Trophoblast cell (in vitro differentiated cells and primary cell): ENCODE data around the gene GDNF.

ENCODE experiments used
- DNase-seq, 2 donors: peaks; one replicate each; pipeline ENCODE4 v3.0.0-alpha.2; 2016
- H2AFZ ChIP-seq: 2 replicates; pipeline ENCODE4 v1.6.1; 2013; ENCODE audit warnings: low read length, moderate library complexity, mild to moderate bottlenecking; ENCODE audit not compliant: insufficient read depth, poor library complexity
- H2AK5ac ChIP-seq: 2 replicates; pipeline ENCODE4 v1.6.1; 2013; ENCODE audit warnings: mild to moderate bottlenecking, low read length
- H2BK120ac ChIP-seq: 2 replicates; pipeline ENCODE4 v1.6.1; 2013; ENCODE audit warnings: low read length, mild to moderate bottlenecking, moderate library complexity; ENCODE audit not compliant: insufficient read depth, poor library complexity
- H2BK12ac ChIP-seq: 2 replicates; pipeline ENCODE4 v1.6.1; 2013; ENCODE audit warnings: mild to moderate bottlenecking, low read length, moderate library complexity
- H2BK5ac ChIP-seq: 2 replicates; pipeline ENCODE4 v1.6.1; 2013; ENCODE audit warnings: low read length, low read depth, moderate library complexity, mild to moderate bottlenecking; ENCODE audit not compliant: poor library complexity
- H3K14ac ChIP-seq: 2 replicates; pipeline ENCODE4 v1.6.1; 2013; ENCODE audit warnings: mild to moderate bottlenecking, low read length
- H3K18ac ChIP-seq: 2 replicates; pipeline ENCODE4 v1.6.1; 2013; ENCODE audit warnings: mild to moderate bottlenecking, low read length
- H3K23ac ChIP-seq: 2 replicates; pipeline ENCODE4 v1.6.1; 2013; ENCODE audit warnings: low read length
- H3K27ac ChIP-seq: 2 replicates; pipeline ENCODE4 v1.5.1; 2013; ENCODE audit warnings: low read depth, mild to moderate bottlenecking, inconsistent platforms, low read length, moderate library complexity
- H3K27me3 ChIP-seq: 2 replicates; pipeline ENCODE4 v1.6.1; 2013; ENCODE audit warnings: inconsistent platforms, mild to moderate bottlenecking, low read length, moderate library complexity; ENCODE audit not compliant: insufficient read depth
- H3K36me3 ChIP-seq, 2 experiments: 1 replicate in 1 of 2; 2 replicates in 1 of 2; pipeline ENCODE4 v1.6.1; 2013; ENCODE audit warnings: low read length in 2 of 2, mild to moderate bottlenecking in 2 of 2, moderate library complexity in 1 of 2; ENCODE audit not compliant: insufficient read depth in 2 of 2, control insufficient read depth in 1 of 2
- H3K4ac ChIP-seq: 2 replicates; pipeline ENCODE4 v1.6.1; 2013; ENCODE audit warnings: low read depth, mild to moderate bottlenecking, low read length, moderate library complexity
- H3K4me1 ChIP-seq, 2 experiments: 1 replicate in 1 of 2; 2 replicates in 1 of 2; pipeline ENCODE4 v1.6.1; 2013; ENCODE audit warnings: low read length in 2 of 2, mild to moderate bottlenecking in 2 of 2, moderate library complexity in 1 of 2; ENCODE audit not compliant: insufficient read depth in 2 of 2, control insufficient read depth in 1 of 2
- H3K4me2 ChIP-seq: 2 replicates; pipeline ENCODE4 v1.6.1; 2013; ENCODE audit warnings: inconsistent platforms, mild to moderate bottlenecking, low read length, moderate library complexity
- H3K4me3 ChIP-seq: 2 replicates; pipeline ENCODE4 v1.5.1; 2013; ENCODE audit warnings: mild to moderate bottlenecking, low read depth, low read length, inconsistent platforms
- H3K79me1 ChIP-seq: one replicate; pipeline ENCODE4 v1.6.1; 2013; ENCODE audit warnings: low read length
- H3K79me2 ChIP-seq: 2 replicates; pipeline ENCODE4 v1.6.1; 2013; ENCODE audit warnings: low read length, mild to moderate bottlenecking; ENCODE audit not compliant: control insufficient read depth, insufficient read depth, poor library complexity
- H3K9ac ChIP-seq: 2 replicates; pipeline ENCODE4 v1.6.1; 2013; ENCODE audit warnings: mild to moderate bottlenecking, low read length
- H3K9me3 ChIP-seq: 2 replicates; pipeline ENCODE4 v1.6.1; 2013; ENCODE audit warnings: low read depth, mild to moderate bottlenecking, control low read depth, inconsistent platforms, low read length; ENCODE audit not compliant: insufficient read depth
- H4K12ac ChIP-seq: 2 replicates; pipeline ENCODE4 v1.6.1; 2013; ENCODE audit warnings: low read depth, mild to moderate bottlenecking, low read length, moderate library complexity
- H4K8ac ChIP-seq: 2 replicates; pipeline ENCODE4 v1.6.1; 2013; ENCODE audit warnings: low read depth, mild to moderate bottlenecking, low read length, moderate library complexity
- H4K91ac ChIP-seq: one replicate; pipeline ENCODE4 v1.6.1; 2013; ENCODE audit warnings: low read depth, mild to moderate bottlenecking, low read length, moderate library complexity
- WGBS: extraction: QIAGEN DNeasy Blood & Tissue Kit; methylation state at CpG from one replicate; pipeline ENCODE4 v1.1.7; 2013; ENCODE audit warnings: missing lambda C conversion rate; ENCODE audit not compliant: insufficient read length, insufficient coverage; ENCODE audit errors: extremely low coverage; 5-methylcytosine and 5-hydroxymethylcytosine counted together

Gene GDNF

DNA sequence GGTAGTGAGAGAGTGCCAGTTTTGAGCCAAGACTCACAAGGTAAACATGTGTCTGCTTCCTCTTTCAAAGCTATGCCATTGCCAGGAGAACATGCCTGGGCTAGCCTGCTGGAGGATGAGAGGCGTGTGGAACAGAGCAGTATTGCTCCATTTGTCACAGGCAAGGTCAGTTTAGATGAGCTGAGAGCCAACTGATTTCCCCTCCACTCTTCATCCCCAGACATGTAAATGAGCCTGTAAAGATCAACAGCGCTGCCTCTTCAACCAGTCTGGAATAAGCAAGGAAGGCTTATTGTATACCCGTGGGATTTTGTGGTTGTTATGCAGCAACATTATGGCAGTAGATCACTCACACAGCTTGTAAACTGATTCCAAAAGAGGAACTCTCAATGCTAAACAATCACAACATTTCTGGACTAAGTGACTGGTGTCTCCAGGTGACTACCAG is 8.2 kb upstream of the GDNF start:
- no CpG with 5 or more reads among the region's 3 CpGs for WGBS
- Histone ChIP-seq H3K4ac (peak overlapping the region; percentile 8), H4K8ac (peak overlapping the region; percentile 39), H3K4me2 (no peak overlapping the region), H2AK5ac (no peak overlapping the region), H3K14ac (peak overlapping the region; percentile 38), H2BK12ac (peak overlapping the region; percentile 76), H3K79me1 (peaks cover 6% of the 10 kb centered on the region), H2BK120ac (peak overlapping the region; percentile 89), H3K27ac (peak overlapping the region; percentile 9), H3K36me3 (no peaks in the 10 kb centered on the region), H3K4me3 (no peak overlapping the region), H3K9me3 (no peaks in the 10 kb centered on the region), H4K91ac (peak overlapping the region; percentile 49), H2AFZ (no peak overlapping the region), H3K23ac (no peak overlapping the region), H3K4me1 (peaks cover 4 to 16% of the 10 kb centered on the region in 2 experiments), H3K9ac (no peak overlapping the region), H2BK5ac (peak overlapping the region; percentile 83), H3K79me2 (no peaks in the 10 kb centered on the region), H3K18ac (peak overlapping the region; percentile 10), H4K12ac (no peak overlapping the region), H3K27me3 (no peaks in the 10 kb centered on the region)
- DNase-seq, result peak; percentile 21 to 24

DNA sequence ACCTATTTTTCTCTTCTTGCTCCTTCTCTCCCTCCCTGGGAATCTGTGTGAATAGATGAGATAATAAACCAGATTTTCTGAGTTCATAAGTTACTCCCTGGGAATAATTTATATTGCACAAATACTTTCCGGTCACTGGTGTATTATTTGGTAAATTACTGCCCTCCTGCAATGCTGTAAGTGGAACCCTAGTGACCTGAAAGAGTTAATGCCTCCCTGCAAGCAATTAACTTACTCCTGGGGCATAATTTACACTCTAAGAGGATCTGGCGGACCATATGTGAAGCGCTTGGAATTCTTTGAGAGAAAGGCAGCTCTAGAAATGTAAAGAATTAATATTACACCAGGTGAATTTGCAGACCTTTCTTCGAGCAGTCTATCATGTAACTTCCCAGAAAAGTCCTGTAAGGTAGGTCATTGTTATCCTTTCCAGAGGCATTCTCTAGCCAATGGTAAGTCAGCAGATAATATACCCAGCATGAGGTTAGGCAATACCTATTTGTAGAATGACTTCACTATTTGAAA is 7.0 kb upstream of the GDNF start:
- Histone ChIP-seq H3K79me2 (no peaks in the 10 kb centered on the region), H4K91ac (no peak overlapping the region), H2AFZ (no peak overlapping the region), H3K36me3 (no peaks in the 10 kb centered on the region), H2BK120ac (no peak overlapping the region), H3K9me3 (peaks cover 2% of the 10 kb centered on the region), H3K4me1 (peaks cover 4 to 16% of the 10 kb centered on the region in 2 experiments), H3K4ac (no peak overlapping the region), H3K27me3 (no peaks in the 10 kb centered on the region), H2AK5ac (no peak overlapping the region), H2BK12ac (no peak overlapping the region), H2BK5ac (no peak overlapping the region), H4K8ac (no peak overlapping the region), H4K12ac (no peak overlapping the region), H3K14ac (no peak overlapping the region), H3K27ac (no peak overlapping the region), H3K79me1 (peaks cover 6% of the 10 kb centered on the region), H3K18ac (no peak overlapping the region), H3K4me2 (no peak overlapping the region), H3K9ac (no peak overlapping the region), H3K23ac (no peak overlapping the region), H3K4me3 (no peak overlapping the region)
- WGBS, result no CpG with 5 or more reads among the region's 4 CpGs
- DNase-seq, result peak; percentile 49 to 71

DNA sequence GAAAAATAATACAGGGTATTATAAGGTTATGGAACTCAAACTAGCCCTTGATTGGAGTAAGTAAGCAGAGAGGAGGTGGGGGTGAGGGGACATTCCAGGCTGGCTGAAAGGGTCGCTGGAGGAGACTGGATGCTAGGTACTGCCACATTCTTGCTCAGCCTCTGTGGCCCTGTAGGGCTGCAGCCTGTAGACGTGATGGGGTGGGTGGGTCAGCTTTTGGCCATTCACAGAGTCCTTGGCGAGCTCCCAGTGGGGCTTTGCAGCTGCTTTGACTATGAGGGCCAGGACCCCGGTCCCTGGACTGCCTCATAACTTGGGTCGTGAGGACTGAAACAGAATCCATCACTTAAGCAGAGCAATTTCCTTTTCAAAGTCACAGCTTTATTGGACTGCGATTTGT is 4.2 kb upstream of the GDNF start:
- Histone ChIP-seq H3K4me3 (no peak overlapping the region), H3K9me3 (peaks cover 2% of the 10 kb centered on the region), H3K27ac (no peak overlapping the region), H2BK12ac (no peak overlapping the region), H3K18ac (no peak overlapping the region), H3K79me2 (peaks cover 8% of the 10 kb centered on the region), H3K9ac (no peak overlapping the region), H3K4ac (no peak overlapping the region), H3K36me3 (no peaks in the 10 kb centered on the region), H2AFZ (no peak overlapping the region), H3K4me2 (no peak overlapping the region), H4K8ac (peak overlapping the region; percentile 16), H3K23ac (no peak overlapping the region), H2AK5ac (no peak overlapping the region), H3K79me1 (peaks cover 21% of the 10 kb centered on the region), H3K4me1 (peaks cover 6 to 25% of the 10 kb centered on the region in 2 experiments), H4K12ac (no peak overlapping the region), H3K14ac (no peak overlapping the region), H2BK120ac (no peak overlapping the region), H2BK5ac (no peak overlapping the region), H4K91ac (no peak overlapping the region), H3K27me3 (peaks cover 15% of the 10 kb centered on the region)
- no CpG with 5 or more reads among the region's 6 CpGs for WGBS
- no peak for DNase-seq

DNA sequence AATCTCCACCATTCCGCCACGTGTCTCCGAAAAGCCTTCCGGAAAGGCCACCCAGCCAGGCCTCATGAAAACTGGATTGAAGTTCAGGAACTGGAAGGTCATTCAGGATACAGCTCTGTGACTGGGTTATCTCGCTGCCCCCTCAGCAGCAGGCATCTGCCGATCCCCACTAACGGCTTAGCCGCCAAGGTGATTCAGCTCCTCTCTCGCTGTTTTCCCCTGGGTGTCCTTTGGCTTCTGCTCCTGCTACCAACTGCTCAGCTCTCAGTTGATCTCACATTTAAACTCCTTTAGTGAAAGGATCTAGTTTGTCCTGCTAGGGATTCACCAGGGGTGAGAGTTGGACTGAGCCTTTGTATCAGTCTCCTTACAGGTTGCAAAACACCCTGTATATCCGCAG is 2.2 kb upstream of the GDNF start:
- WGBS, result no CpG with 5 or more reads among the region's 10 CpGs
- Histone ChIP-seq H2BK12ac (no peak overlapping the region), H2AFZ (no peak overlapping the region), H3K79me1 (peaks cover 30% of the 10 kb centered on the region), H3K14ac (no peak overlapping the region), H2BK120ac (no peak overlapping the region), H3K4me1 (peaks cover 4 to 18% of the 10 kb centered on the region in 2 experiments), H4K8ac (no peak overlapping the region), H2BK5ac (no peak overlapping the region), H3K18ac (no peak overlapping the region), H3K4me2 (no peak overlapping the region), H3K27me3 (peaks cover 31% of the 10 kb centered on the region), H3K4ac (no peak overlapping the region), H2AK5ac (no peak overlapping the region), H3K9me3 (peaks cover 2% of the 10 kb centered on the region), H4K91ac (no peak overlapping the region), H4K12ac (no peak overlapping the region), H3K23ac (no peak overlapping the region), H3K9ac (no peak overlapping the region), H3K36me3 (no peaks in the 10 kb centered on the region), H3K79me2 (peaks cover 13% of the 10 kb centered on the region), H3K4me3 (no peak overlapping the region), H3K27ac (no peak overlapping the region)
- no peak for DNase-seq
